Astrocyte (in vitro differentiated cells and primary cell): ENCODE data around the gene SLC25A15.
"Not testable (repeated sequence)": the region's sequence is repeated elsewhere in the genome, so short reads cannot be mapped to it uniquely, and the experiment has no call there.

ENCODE experiments used
- CTCF ChIP-seq: IDR thresholded peaks from 2 replicates; pipeline ENCODE4 v1.5.1; 2011; ENCODE audit warnings: low read depth, mild to moderate bottlenecking, inconsistent platforms, low read length, moderate library complexity; ENCODE audit not compliant: insufficient read depth
- EZH2 ChIP-seq: IDR thresholded peaks from 2 replicates; pipeline ENCODE4 v1.6.1; 2012; ENCODE audit warnings: mild to moderate bottlenecking, low read length, inconsistent platforms; ENCODE audit not compliant: insufficient read depth

DNA sequence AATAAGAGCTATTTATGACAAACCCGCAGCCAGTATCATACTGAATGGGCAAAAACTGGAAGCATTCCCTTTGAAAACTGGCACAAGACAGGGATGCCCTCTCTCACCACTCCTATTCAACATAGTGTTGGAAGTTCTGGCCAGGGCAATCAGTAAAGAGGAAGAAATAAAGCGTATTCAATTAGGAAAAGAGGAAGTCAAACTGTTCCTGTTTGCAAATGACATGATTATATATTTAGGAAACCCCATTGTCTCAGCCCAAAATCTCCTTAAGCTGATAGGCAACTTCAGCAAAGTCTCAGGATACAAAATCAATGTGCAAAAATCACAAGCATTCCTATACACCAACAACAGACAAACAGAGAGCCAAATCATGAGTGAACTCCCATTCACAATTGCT lies 50.3 kb downstream of the SLC25A15 start:
- not testable (repeated sequence) for TF ChIP-seq EZH2, CTCF
